ENCODE results near the gene EXOC4. TPM values are rescaled to one million over a fixed set of nuclear protein-coding genes. Genes with fewer than 3 reads are reported as not detected.

Gene EXOC4
- total and polyA plus RNA-seq, 12 donors = 7.5 to 41.7 (median 34.6) TPM

GRCh38 chr7:133479456-133480065 lies 226.7 kb downstream of the EXOC4 start:
- H3K4me1 ChIP-seq = peaks cover 0 to 7% (median 0%) of the 10 kb centered on the region in 9 donors
- TF ChIP-seq CTCF (IDR thresholded peaks at IDR 0.05) = no peak
- H3K36me3 ChIP-seq = peaks cover 0 to 40% (median 0%) of the 10 kb centered on the region in 9 donors
- no peak overlapping the region for H3K4me3 ChIP-seq
- H3K27me3 ChIP-seq = no peaks in the 10 kb centered on the region
- DNase-seq = no peak
- intact Hi-C loops (cut with DNase I) = no loop called here
- no peak overlapping the region for H3K27ac ChIP-seq
- ATAC-seq = no peak
- WGBS, 2 donors = 95 to 98% methylated on average over 10 of the region's 10 CpGs
- H3K9me3 ChIP-seq = no peaks in the 10 kb centered on the region

- 96 to 97% methylated on average over 4 of the region's 4 CpGs for WGBS, 2 donors
- peaks cover 0 to 36% (median 0%) of the 10 kb centered on the region in 9 donors for H3K36me3 ChIP-seq
- no peak for DNase-seq
- intact Hi-C loops (cut with DNase I) = no loop called here
- no peak for TF ChIP-seq CTCF (IDR thresholded peaks at IDR 0.05)
- no peak overlapping the region for H3K4me3 ChIP-seq
- no peak for ATAC-seq
- H3K27ac ChIP-seq = no peak overlapping the region
- no peaks in the 10 kb centered on the region for H3K27me3 ChIP-seq
- no peaks in the 10 kb centered on the region for H3K9me3 ChIP-seq
- peaks cover 0 to 7% (median 0%) of the 10 kb centered on the region in 9 donors for H3K4me1 ChIP-seq
Observed at GRCh38 chr7:133480868-133481267, 228.0 kb downstream of the EXOC4 start.

- intact Hi-C loops (cut with DNase I) = no loop called here
- no peaks in the 10 kb centered on the region for H3K27me3 ChIP-seq
- H3K27ac ChIP-seq = no peak overlapping the region
- peak in 1 of 8 donors; percentile 47 for ATAC-seq
- no peak for DNase-seq
- no peak for TF ChIP-seq CTCF (IDR thresholded peaks at IDR 0.05)
- 56 to 60% methylated on average over 3 of the region's 3 CpGs for WGBS, 2 donors
- peaks cover 0 to 27% (median 0%) of the 10 kb centered on the region in 9 donors for H3K36me3 ChIP-seq
- H3K9me3 ChIP-seq = no peaks in the 10 kb centered on the region
- H3K4me3 ChIP-seq = no peak overlapping the region
- H3K4me1 ChIP-seq = peaks cover 0 to 7% (median 0%) of the 10 kb centered on the region in 9 donors
Observed at GRCh38 chr7:133481676-133482075, 228.8 kb downstream of the EXOC4 start.

GRCh38 chr7:133482599-133482998 lies 229.7 kb downstream of the EXOC4 start:
- Histone ChIP-seq H3K36me3 (peaks cover 0 to 21% (median 0%) of the 10 kb centered on the region in 9 donors), H3K4me3 (no peak overlapping the region), H3K4me1 (peaks cover 0 to 7% (median 0%) of the 10 kb centered on the region in 9 donors), H3K27ac (no peak overlapping the region), H3K9me3 (no peaks in the 10 kb centered on the region), H3K27me3 (no peaks in the 10 kb centered on the region)
- ATAC-seq (no peak), DNase-seq (no peak)
- 91 to 98% methylated on average over 1 of the region's 1 CpG for WGBS, 2 donors
- intact Hi-C loops (cut with DNase I) = no loop called here
- TF ChIP-seq CTCF (IDR thresholded peaks at IDR 0.05) = no peak

Measured in heart right ventricle (tissue), 16 donors.